Right lobe of liver (tissue), 6 donors: Measurements from ENCODE around the gene ZNF804A. TPM values are rescaled to one million over a fixed set of nuclear protein-coding genes. Genes with fewer than 3 reads are reported as not detected.

ENCODE experiments used
- ATAC-seq, 4 donors: fragments of 200-7000 bp; cut with Tn5 transposase; one replicate each; pipeline ENCODE4 v1.9.1; 2020; ENCODE audit warnings: mild to moderate bottlenecking in 4 of 4, moderate library complexity in 4 of 4
- DNase-seq, 3 donors: peaks; one replicate each; pipeline ENCODE4 v3.0.0-alpha.2; 2020
- H3K27ac ChIP-seq, 3 donors: fragments of 200-600 bp; one replicate each; pipeline ENCODE4 v1.8.0; 2022
- H3K27me3 ChIP-seq, 2 donors: fragments of 200-600 bp; one replicate each; pipeline ENCODE4 v1.8.0; 2022
- H3K36me3 ChIP-seq, 4 donors: fragments of 200-600 bp; sonication (generic) in 1 of 4; one replicate each; pipeline versions ENCODE4 v1.5.1 to v1.8.0; 2017 to 2022; ENCODE audit warnings: control low read depth in 1 of 4
- H3K4me1 ChIP-seq, 4 donors: fragments of 200-600 bp; sonication (generic) in 1 of 4; one replicate each; pipeline versions ENCODE4 v1.5.1 to v1.8.0; 2017 to 2022; ENCODE audit warnings: control low read depth in 1 of 4
- H3K4me3 ChIP-seq, 3 donors: fragments of 200-600 bp; one replicate each; pipeline ENCODE4 v1.8.0; 2022
- H3K9me3 ChIP-seq, 4 donors: fragments of 200-600 bp; sonication (generic) in 1 of 4; one replicate each; pipeline versions ENCODE4 v1.5.1 to v1.8.0; 2017 to 2022; ENCODE audit warnings: control low read depth in 1 of 4
- CTCF ChIP-seq, 4 donors: fragments of 200-600 bp in 3 of 4; fragments of 450-650 bp in 1 of 4; IDR thresholded peaks; one replicate each; pipeline versions ENCODE4 v1.5.1 to v1.8.0; 2016 to 2022; ENCODE audit warnings: antibody characterized with exemption in 4 of 4, mild to moderate bottlenecking in 2 of 4
- POLR2A ChIP-seq: fragments of 450-650 bp; IDR thresholded peaks from one replicate; pipeline ENCODE4 v1.6.1; 2017; ENCODE audit warnings: antibody characterized with exemption, mild to moderate bottlenecking
- WGBS: methylation state at CpG from one replicate; pipeline ENCODE4 v1.1.6; 2018; ENCODE audit warnings: low coverage, low lambda C conversion rate; ENCODE audit not compliant: insufficient coverage; ENCODE audit errors: missing lambda C conversion rate; 5-methylcytosine and 5-hydroxymethylcytosine counted together
- intact Hi-C, 2 donors: fragments of 100-400 bp; cut with DNase I; formaldehyde crosslinking; loops; one replicate each; pipeline versions ENCODE4 v1.11.2 to v1.14.1; 2022
- total RNA-seq, 6 experiments: library from RNA; depleted of rRNA in 2 of 6; stranded (reverse); fragments of >200 nt in 2 of 6; fragmentation: NEBNext Ultra II Directional in 3 of 6; extraction: Animal tissue kit (Norgen Biotek cat#: 25700) in 3 of 6; gene quantifications; one replicate each; pipeline versions ENCODE4 v1.1.0 to v1.2.4, GENCODE V29; 2016 to 2023
- donor health status: DM: no; HTN: yes; CAD: no.
- donor health status: DM: no; HTN: no; CAD: no.
- donor health status: DM: no; HTN: no; CAD: no.
- donor health status: DM: no; HTN: yes; CAD: no.
- donor health status: DM: no; HTN: yes; CAD: no.

The ZNF804A gene
- total RNA-seq, 6 experiments from 2014 or later = 0.06 to 0.30 (median 0.20) TPM; not detected in 3

GRCh38 chr2:184555352-184555751 lies 43.0 kb upstream of the ZNF804A start:
- ATAC-seq (no peak), DNase-seq (no peak)
- Histone ChIP-seq H3K9me3 (no peaks in the 10 kb centered on the region), H3K27ac (no peak overlapping the region), H3K4me3 (no peak overlapping the region), H3K4me1 (no peaks in the 10 kb centered on the region), H3K36me3 (no peaks in the 10 kb centered on the region), H3K27me3 (no peaks in the 10 kb centered on the region)
- TF ChIP-seq CTCF (IDR thresholded peaks at IDR 0.05) = no peak
- TF ChIP-seq POLR2A = no peak
- intact Hi-C loops = no loop called here
- WGBS = 65% methylated on average over 3 of the region's 5 CpGs

- DNase-seq (no peak), ATAC-seq (no peak)
- intact Hi-C loops = no loop called here
- TF ChIP-seq CTCF (IDR thresholded peaks at IDR 0.05) (no peak), POLR2A (no peak)
- H3K4me1 ChIP-seq = no peaks in the 10 kb centered on the region
- no peaks in the 10 kb centered on the region for H3K27me3 ChIP-seq
- H3K4me3 ChIP-seq = no peak overlapping the region
- no peaks in the 10 kb centered on the region for H3K36me3 ChIP-seq
- H3K9me3 ChIP-seq = no peaks in the 10 kb centered on the region
- 23% methylated on average over 1 of the region's 1 CpG for WGBS
- no peak overlapping the region for H3K27ac ChIP-seq
These were observed 41.7 kb upstream of the ZNF804A start for GRCh38 chr2:184556639-184557038.

- Histone ChIP-seq H3K4me3 (no peak overlapping the region), H3K9me3 (no peaks in the 10 kb centered on the region), H3K27ac (no peak overlapping the region), H3K36me3 (no peaks in the 10 kb centered on the region), H3K4me1 (no peaks in the 10 kb centered on the region), H3K27me3 (no peaks in the 10 kb centered on the region)
- intact Hi-C loops = no loop called here
- no peak for TF ChIP-seq POLR2A
- no peak for TF ChIP-seq CTCF (IDR thresholded peaks at IDR 0.05)
- DNase-seq (no peak), ATAC-seq (no peak)
- 58% methylated on average over 5 of the region's 5 CpGs for WGBS
These were observed 39.4 kb upstream of the ZNF804A start for GRCh38 chr2:184558713-184559464.

- no peaks in the 10 kb centered on the region for H3K9me3 ChIP-seq
- no peak for DNase-seq
- no peak for TF ChIP-seq CTCF (IDR thresholded peaks at IDR 0.05)
- TF ChIP-seq POLR2A = no peak
- WGBS = 95% methylated on average over 4 of the region's 17 CpGs
- H3K27ac ChIP-seq = no peak overlapping the region
- no peaks in the 10 kb centered on the region for H3K36me3 ChIP-seq
- H3K4me3 ChIP-seq = no peak overlapping the region
- H3K27me3 ChIP-seq = no peaks in the 10 kb centered on the region
- no peaks in the 10 kb centered on the region for H3K4me1 ChIP-seq
- intact Hi-C loops = no loop called here
- no peak for ATAC-seq
These were observed 37.7 kb upstream of the ZNF804A start for GRCh38 chr2:184560603-184561002.
